HG03571 (cell line): ENCODE results near the gene ZBTB11.
"Not testable (repeated sequence)": the region's sequence is repeated elsewhere in the genome, so short reads cannot be mapped to it uniquely, and the experiment has no call there.

Experiments
- ATAC-seq: cut with Tn5 transposase; IDR thresholded peaks from one replicate; pipeline ENCODE4 v1.9.1; 2021; ENCODE audit not compliant: unreplicated experiment

ZBTB11 gene

DNA sequence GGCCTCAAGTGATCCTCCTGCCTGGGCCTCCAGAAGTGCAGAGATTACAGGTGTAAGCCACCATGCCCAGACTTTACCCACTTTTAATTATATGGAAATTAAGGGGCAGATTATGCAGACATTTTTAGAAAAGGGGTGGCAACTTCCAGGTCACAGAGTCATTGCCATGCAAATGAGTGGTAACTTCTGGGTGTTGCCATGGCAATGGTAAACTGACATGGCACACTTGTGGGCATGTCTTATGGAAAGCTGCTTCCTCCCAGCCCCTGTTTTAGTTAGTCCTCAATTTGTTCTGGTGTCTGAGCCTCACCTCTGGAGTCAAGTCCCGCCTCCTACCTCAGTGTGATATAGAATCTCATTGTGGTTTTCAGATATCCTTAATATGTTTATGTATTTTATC lies 53.3 kb downstream of the ZBTB11 start:
- ATAC-seq = no peak

DNA sequence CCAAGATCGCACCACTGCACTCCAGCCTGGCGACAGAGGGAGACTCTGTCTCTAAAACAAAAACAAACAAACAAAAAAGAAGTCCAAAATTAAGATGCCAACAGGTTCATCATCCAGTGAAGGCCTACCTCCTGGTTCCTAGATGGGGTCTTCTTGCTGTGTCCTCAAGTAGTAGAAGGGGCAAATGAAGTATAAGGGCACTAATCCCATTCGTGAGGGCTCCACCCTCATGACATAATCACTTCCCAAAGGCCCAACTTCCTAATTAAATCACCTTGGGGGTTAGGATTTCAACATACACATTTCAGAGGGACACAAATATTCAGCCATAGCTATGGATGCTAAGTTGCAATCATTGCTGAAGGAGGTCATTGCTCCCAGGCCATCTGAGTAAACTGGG lies 57.2 kb downstream of the ZBTB11 start:
- no peak for ATAC-seq

DNA sequence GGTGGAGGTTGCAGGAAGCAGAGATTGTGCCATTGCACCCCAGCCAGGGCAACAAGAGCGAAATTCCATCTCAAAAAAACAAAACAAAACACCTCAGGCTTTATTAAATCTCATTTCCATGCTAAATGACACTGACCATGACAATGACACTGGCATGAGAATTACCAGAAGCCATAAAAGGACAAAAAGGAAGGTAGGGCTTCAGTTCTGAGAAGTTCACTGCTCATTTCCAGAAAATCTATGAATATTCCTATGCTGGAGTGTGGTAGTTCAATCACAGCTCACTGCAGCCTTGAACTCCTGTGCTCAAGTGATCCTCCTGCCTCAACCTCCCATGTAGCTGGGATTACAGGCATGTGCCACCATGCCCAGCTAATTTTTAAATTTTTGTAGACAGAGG lies 58.2 kb downstream of the ZBTB11 start:
- no peak for ATAC-seq

DNA sequence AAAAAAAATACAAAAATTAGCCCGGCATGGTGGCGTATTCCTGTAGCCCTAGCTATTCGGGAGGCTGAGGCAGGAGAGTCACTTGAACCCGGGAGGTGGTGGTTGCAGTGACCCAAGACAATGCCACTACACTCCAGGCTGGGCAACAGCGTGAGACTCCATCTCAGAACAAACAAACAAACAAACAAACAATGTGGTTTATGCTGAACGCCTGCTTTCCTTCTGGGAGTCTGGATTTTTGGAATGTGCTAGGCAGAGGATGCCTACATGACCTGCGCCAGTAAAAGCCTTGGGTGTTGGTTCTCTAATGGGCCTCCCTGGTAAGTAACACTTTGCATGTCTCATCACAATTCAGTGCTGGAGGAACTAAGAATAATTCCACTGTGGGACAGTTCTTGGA lies 59.5 kb downstream of the ZBTB11 start:
- ATAC-seq = no peak

DNA sequence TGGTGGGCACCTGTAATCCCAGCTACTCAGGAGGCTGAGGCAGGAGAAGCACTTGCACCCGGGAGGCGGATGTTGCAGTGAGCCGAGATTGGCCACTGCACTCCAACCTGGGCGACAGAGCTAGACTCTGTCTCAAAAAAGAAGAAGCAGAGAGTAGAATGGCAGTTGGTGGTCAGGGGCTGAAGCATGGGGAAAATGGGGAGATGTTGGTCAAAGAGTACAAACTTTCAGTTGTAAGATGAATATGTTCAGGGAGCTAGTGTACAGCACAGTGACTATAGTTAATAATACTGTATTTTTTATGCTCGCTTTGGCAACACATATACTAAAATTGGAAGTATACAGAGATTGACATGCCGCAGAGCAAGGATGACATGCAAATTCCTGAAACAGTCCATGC lies 61.4 kb downstream of the ZBTB11 start:
- ATAC-seq = no peak

DNA sequence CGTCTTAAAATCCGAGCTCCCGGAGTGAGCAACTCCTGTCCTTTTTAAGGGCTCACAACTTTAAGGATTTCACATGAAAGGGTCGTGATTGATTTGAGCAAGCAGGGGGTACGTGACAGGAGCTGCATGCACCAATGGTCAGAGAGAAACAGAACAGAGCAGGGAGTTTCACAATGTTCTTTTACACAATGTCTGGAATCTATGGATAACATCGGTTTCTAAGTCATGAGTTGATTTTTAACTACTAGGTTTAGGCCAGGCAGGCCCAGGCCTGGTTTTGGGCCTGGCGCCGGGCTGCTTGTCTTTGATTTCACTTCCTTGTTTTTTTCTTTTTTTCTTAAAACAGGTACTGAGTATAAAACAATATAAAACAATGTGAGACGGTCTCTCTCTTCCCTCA lies 63.9 kb downstream of the ZBTB11 start:
- ATAC-seq = not testable (repeated sequence)

DNA sequence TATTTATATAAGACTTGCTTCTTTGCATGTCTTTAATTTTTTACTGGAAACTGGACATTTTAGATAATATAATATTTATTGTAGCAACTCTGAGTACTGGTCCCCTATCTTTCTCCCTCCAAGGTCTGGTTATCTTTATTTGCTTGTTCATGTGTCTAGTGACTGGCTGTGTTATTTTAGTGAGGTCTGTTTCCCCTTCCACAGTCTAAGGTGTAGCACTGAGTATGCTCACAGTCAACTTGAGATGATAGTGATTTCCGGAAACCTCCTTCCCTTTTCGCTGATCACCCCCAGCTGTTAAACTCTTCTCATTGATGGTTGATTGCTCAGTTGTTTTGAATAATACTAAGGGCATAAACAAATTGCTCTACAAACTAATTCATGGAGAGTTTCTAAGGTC lies 65.9 kb downstream of the ZBTB11 start:
- no peak for ATAC-seq

DNA sequence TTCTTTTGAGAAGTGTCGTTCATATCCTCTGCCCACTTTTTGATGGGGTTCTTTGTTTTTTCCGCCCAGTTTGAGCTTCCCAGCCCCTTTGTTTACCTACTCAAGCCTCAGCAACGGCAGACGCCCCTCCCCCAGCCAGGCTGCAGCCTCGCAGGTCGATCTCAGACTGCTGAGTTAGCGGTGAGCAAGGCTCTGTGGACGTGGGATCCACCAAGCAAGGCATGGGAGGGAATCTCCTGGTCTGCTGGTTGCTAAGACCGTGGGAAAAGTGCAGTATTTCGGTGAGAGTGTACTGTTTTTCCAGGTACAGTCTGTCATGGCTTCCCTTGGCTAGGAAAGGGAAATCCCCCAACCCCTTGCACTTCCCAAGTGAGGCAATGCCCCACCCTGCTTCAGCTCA lies 71.5 kb downstream of the ZBTB11 start:
- ATAC-seq = not testable (repeated sequence)

DNA sequence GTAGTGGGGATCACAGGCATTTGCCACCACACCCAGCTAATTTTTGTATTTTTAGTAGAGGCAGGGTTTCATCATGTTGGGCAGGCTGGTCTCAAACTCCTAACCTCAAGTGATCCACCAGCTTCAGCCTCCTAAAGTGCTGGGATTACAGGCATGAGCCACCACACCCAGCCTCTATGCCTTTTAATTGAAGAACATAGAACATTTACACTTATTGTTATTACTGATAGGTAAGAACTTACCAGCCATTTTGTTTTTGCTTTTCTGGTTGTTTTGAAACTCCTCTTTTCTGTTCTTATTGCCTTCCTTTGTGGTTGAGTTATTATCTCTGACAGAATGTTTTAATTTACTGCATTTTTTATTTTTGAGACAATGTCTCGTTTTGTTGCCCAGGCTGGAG lies 73.7 kb downstream of the ZBTB11 start:
- ATAC-seq = no peak

DNA sequence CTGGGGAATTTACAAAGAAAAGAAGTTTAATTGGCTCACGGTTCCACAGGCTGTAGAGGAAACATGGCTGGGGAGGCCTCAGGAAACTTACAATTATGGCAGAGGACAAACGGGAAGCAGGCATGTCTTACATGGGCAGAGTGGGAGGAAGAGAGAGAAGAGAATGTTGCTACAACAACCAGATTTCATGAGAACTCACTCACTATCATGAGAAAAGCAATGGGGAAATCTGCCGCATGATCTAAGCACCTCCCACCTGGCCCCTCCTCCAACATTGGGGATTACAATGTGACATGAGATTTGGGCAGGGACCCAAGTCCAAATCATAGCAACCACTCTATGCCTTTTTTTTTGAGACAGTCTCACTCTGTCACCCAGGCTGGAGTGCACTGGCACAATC lies 74.2 kb downstream of the ZBTB11 start:
- no peak for ATAC-seq
